Aorta (tissue), 5 donors: Measurements from ENCODE around the gene TREML1. TPM values are rescaled to one million over a fixed set of nuclear protein-coding genes. Genes with fewer than 3 reads are reported as not detected.

Source experiments
- ATAC-seq: fragments of 200-7000 bp; cut with Tn5 transposase; one replicate; pipeline ENCODE4 v1.9.1; 2022; ENCODE audit warnings: moderate library complexity; ENCODE audit not compliant: low FRiP score
- DNase-seq, 2 donors: peaks; one replicate each; pipeline ENCODE4 v3.0.0-alpha.2; 2020
- H3K27ac ChIP-seq, 2 donors: one replicate each; pipeline ENCODE4 v1.5.1; 2013; ENCODE audit warnings: low read length in 2 of 2, mild to moderate bottlenecking in 2 of 2, moderate library complexity in 2 of 2, control low read depth in 1 of 2, inconsistent platforms in 1 of 2, low read depth in 1 of 2
- H3K27me3 ChIP-seq, 2 donors: one replicate each; pipeline ENCODE4 v1.6.1; 2013; ENCODE audit warnings: control low read depth in 1 of 2, low read length in 1 of 2, mild to moderate bottlenecking in 1 of 2, moderate library complexity in 1 of 2; ENCODE audit not compliant: insufficient read depth in 2 of 2, control insufficient read depth in 1 of 2
- H3K36me3 ChIP-seq, 2 donors: one replicate each; pipeline ENCODE4 v1.6.1; 2013; ENCODE audit warnings: control low read depth in 1 of 2, low read length in 1 of 2, mild to moderate bottlenecking in 1 of 2; ENCODE audit not compliant: insufficient read depth in 2 of 2, control insufficient read depth in 1 of 2
- H3K4me1 ChIP-seq, 2 donors: one replicate each; pipeline ENCODE4 v1.6.1; 2013; ENCODE audit warnings: low read length in 2 of 2, control low read depth in 1 of 2, mild to moderate bottlenecking in 1 of 2, moderate library complexity in 1 of 2; ENCODE audit not compliant: insufficient read depth in 2 of 2, control insufficient read depth in 1 of 2
- H3K4me3 ChIP-seq, 2 donors: one replicate each; pipeline ENCODE4 v1.5.1; 2013; ENCODE audit warnings: low read length in 2 of 2, control low read depth in 1 of 2, mild to moderate bottlenecking in 1 of 2
- H3K9me3 ChIP-seq: one replicate; pipeline ENCODE4 v1.6.1; 2013; ENCODE audit warnings: mild to moderate bottlenecking, low read length; ENCODE audit not compliant: control insufficient read depth
- WGBS, 2 donors: extraction: QIAGEN DNeasy Blood & Tissue Kit; methylation state at CpG; one replicate each; pipeline ENCODE4 v1.1.7; 2013; 5-methylcytosine and 5-hydroxymethylcytosine counted together
- intact Hi-C, 2 donors: fragments of 100-400 bp; cut with DNase I; formaldehyde crosslinking; loops; one replicate each; pipeline versions ENCODE4 v1.14.2 to v1.15.0; 2022
- polyA plus RNA-seq, 2 donors: library from polyadenylated mRNA; stranded (reverse); fragments of 200-250 nt; gene quantifications; one replicate each; pipeline ENCODE4 v1.2.3, GENCODE V29; 2013
- total RNA-seq, 2 donors: library from RNA; stranded (reverse); fragmentation: NEBNext Ultra II Directional; extraction: Animal tissue kit (Norgen Biotek cat#: 25700); gene quantifications; one replicate each; pipeline ENCODE4 v1.2.1, GENCODE V29; 2021
- donor health status: healthy with polysubstance abuse.
- donor health status: Bipolar disorder and iron deficiency.
- donor health status: DM: no; HTN: no; CAD: no.
- donor health status: DM: no; HTN: no; CAD: no.
- donor health status: DM: yes; HTN: yes; CAD: no.

The TREML1 gene
- total and polyA plus RNA-seq, 4 donors, result 1.2 to 1.7 TPM; not detected in 2

- intact Hi-C loops, result no loop called here
- no peak for ATAC-seq
- Histone ChIP-seq H3K27ac (no peak overlapping the region), H3K4me3 (no peak overlapping the region), H3K36me3 (no peaks in the 10 kb centered on the region), H3K27me3 (no peaks in the 10 kb centered on the region), H3K4me1 (no peaks in the 10 kb centered on the region), H3K9me3 (peaks cover 1% of the 10 kb centered on the region)
- 55 to 60% methylated on average over 4 of the region's 4 CpGs for WGBS, 2 donors
- no peak for DNase-seq
These were observed 16.5 kb upstream of the TREML1 start for GRCh38 chr6:41170547-41171160.

GRCh38 chr6:41167173-41167963 is 13.2 kb upstream of the TREML1 start:
- H3K4me3 ChIP-seq, result no peak overlapping the region
- H3K4me1 ChIP-seq, result no peaks in the 10 kb centered on the region
- no peak overlapping the region for H3K27ac ChIP-seq
- intact Hi-C loops, result no loop called here
- WGBS, 2 donors, result 63 to 69% methylated on average over 5 of the region's 5 CpGs
- H3K27me3 ChIP-seq, result no peaks in the 10 kb centered on the region
- H3K36me3 ChIP-seq, result no peaks in the 10 kb centered on the region
- no peak for ATAC-seq
- DNase-seq, result no peak
- no peaks in the 10 kb centered on the region for H3K9me3 ChIP-seq

GRCh38 chr6:41164551-41165120 is 10.5 kb upstream of the TREML1 start:
- intact Hi-C loops, result loop anchor here in 1 of 2 donors (2.0 kb wide), 1 partner anchor 42 kb away; no protein-coding TSS in a partner anchor
- H3K9me3 ChIP-seq, result no peaks in the 10 kb centered on the region
- DNase-seq (no peak), ATAC-seq (no peak)
- 61 to 76% methylated on average over 4 of the region's 4 CpGs for WGBS, 2 donors
- H3K4me3 ChIP-seq, result no peak overlapping the region
- H3K27ac ChIP-seq, result no peak overlapping the region
- no peaks in the 10 kb centered on the region for H3K36me3 ChIP-seq
- H3K4me1 ChIP-seq, result no peaks in the 10 kb centered on the region
- no peaks in the 10 kb centered on the region for H3K27me3 ChIP-seq

- Histone ChIP-seq H3K4me1 (no peaks in the 10 kb centered on the region), H3K36me3 (no peaks in the 10 kb centered on the region), H3K27ac (no peak overlapping the region), H3K4me3 (no peak overlapping the region), H3K27me3 (no peaks in the 10 kb centered on the region), H3K9me3 (no peaks in the 10 kb centered on the region)
- 99 to 100% methylated on average over 1 of the region's 1 CpG for WGBS, 2 donors
- no peak for ATAC-seq
- DNase-seq, result no peak
- intact Hi-C loops, result no loop called here
These were observed 9.2 kb upstream of the TREML1 start for GRCh38 chr6:41163419-41163717.

GRCh38 chr6:41162687-41163418 is 8.7 kb upstream of the TREML1 start, which contains the start of gene TREM2:
TSS of gene TREM2 (minus strand) at chr6:41163116. CDS start at chr6:41163082, 34 bp downstream.
- Histone ChIP-seq H3K27ac (no peak within 1 kb of the TSS), H3K9me3 (no peaks in the 10 kb centered on the region), H3K27me3 (no peaks in the 10 kb centered on the region), H3K4me3 (no peak within 1 kb of the TSS), H3K4me1 (no peaks in the 10 kb centered on the region), H3K36me3 (no peaks in the 10 kb centered on the region)
- intact Hi-C loops, result no loop called here
- WGBS, 2 donors, result 69 to 79% methylated on average over 10 of the region's 10 CpGs
- ATAC-seq (no peak), DNase-seq (no peak)

GRCh38 chr6:41161851-41162552 is 7.9 kb upstream of the TREML1 start:
- WGBS, 2 donors, result 73 to 79% methylated on average over 13 of the region's 13 CpGs
- no peak for DNase-seq
- Histone ChIP-seq H3K4me3 (no peak overlapping the region), H3K9me3 (no peaks in the 10 kb centered on the region), H3K27me3 (no peaks in the 10 kb centered on the region), H3K36me3 (no peaks in the 10 kb centered on the region), H3K27ac (no peak overlapping the region), H3K4me1 (no peaks in the 10 kb centered on the region)
- no peak for ATAC-seq
- intact Hi-C loops, result no loop called here

- Histone ChIP-seq H3K9me3 (no peaks in the 10 kb centered on the region), H3K27me3 (no peaks in the 10 kb centered on the region), H3K36me3 (no peaks in the 10 kb centered on the region), H3K4me1 (no peaks in the 10 kb centered on the region), H3K27ac (no peak overlapping the region), H3K4me3 (no peak overlapping the region)
- ATAC-seq (no peak), DNase-seq (no peak)
- WGBS, 2 donors, result 90 to 93% methylated on average over 10 of the region's 10 CpGs
- intact Hi-C loops, result no loop called here
These were observed 7.2 kb upstream of the TREML1 start for GRCh38 chr6:41161380-41161779.

GRCh38 chr6:41160933-41161332 is 6.8 kb upstream of the TREML1 start:
- no peak overlapping the region for H3K4me3 ChIP-seq
- H3K4me1 ChIP-seq, result no peaks in the 10 kb centered on the region
- ATAC-seq (no peak), DNase-seq (no peak)
- no peak overlapping the region for H3K27ac ChIP-seq
- no peaks in the 10 kb centered on the region for H3K36me3 ChIP-seq
- 78 to 83% methylated on average over 3 of the region's 3 CpGs for WGBS, 2 donors
- intact Hi-C loops, result no loop called here
- H3K9me3 ChIP-seq, result no peaks in the 10 kb centered on the region
- no peaks in the 10 kb centered on the region for H3K27me3 ChIP-seq
